SJSA1 (cell line): Measurements from ENCODE around the gene ATP6V1C2. TPM values are rescaled to one million over a fixed set of nuclear protein-coding genes. Genes with fewer than 3 reads are reported as not detected.

Experiments
- DNase-seq, 2 experiments: peaks; one replicate each; pipeline ENCODE4 v3.0.0-alpha.2; 2015 to 2020; ENCODE audit warnings: low spot score in 2 of 2, low read depth in 1 of 2
- H3K27ac ChIP-seq: fragments of 250-450 bp; sonication (Bioruptor Pico); 2 replicates; pipeline ENCODE4 v1.5.1; 2020; ENCODE audit warnings: mild to moderate bottlenecking, moderate library complexity
- H3K27me3 ChIP-seq: fragments of 250-450 bp; sonication (Bioruptor Pico); replicated peaks from 2 replicates; pipeline ENCODE4 v1.5.1; 2020; ENCODE audit warnings: mild to moderate bottlenecking, moderate library complexity
- H3K36me3 ChIP-seq: fragments of 250-450 bp; sonication (Bioruptor Pico); 2 replicates; pipeline ENCODE4 v1.5.1; 2020; ENCODE audit warnings: mild to moderate bottlenecking
- H3K4me1 ChIP-seq: fragments of 250-450 bp; sonication (Bioruptor Pico); replicated peaks from 2 replicates; pipeline ENCODE4 v1.6.1; 2021; ENCODE audit warnings: mild to moderate bottlenecking
- H3K4me3 ChIP-seq: fragments of 250-450 bp; sonication (Bioruptor Pico); 2 replicates; pipeline ENCODE4 v1.5.1; 2020; ENCODE audit warnings: mild to moderate bottlenecking
- H3K9me3 ChIP-seq: fragments of 250-450 bp; sonication (Bioruptor Pico); replicated peaks from 2 replicates; pipeline ENCODE4 v1.5.1; 2020; ENCODE audit warnings: mild to moderate bottlenecking
- total RNA-seq: library from RNA; depleted of rRNA; stranded (reverse); fragments of >200 nt; shearing (Covaris generic); gene quantifications from 2 replicates; pipeline ENCODE4 v1.2.3, GENCODE V29; 2014

Gene ATP6V1C2
- total RNA-seq, 1 experiment from 2014 or later: 0.13 TPM

DNA sequence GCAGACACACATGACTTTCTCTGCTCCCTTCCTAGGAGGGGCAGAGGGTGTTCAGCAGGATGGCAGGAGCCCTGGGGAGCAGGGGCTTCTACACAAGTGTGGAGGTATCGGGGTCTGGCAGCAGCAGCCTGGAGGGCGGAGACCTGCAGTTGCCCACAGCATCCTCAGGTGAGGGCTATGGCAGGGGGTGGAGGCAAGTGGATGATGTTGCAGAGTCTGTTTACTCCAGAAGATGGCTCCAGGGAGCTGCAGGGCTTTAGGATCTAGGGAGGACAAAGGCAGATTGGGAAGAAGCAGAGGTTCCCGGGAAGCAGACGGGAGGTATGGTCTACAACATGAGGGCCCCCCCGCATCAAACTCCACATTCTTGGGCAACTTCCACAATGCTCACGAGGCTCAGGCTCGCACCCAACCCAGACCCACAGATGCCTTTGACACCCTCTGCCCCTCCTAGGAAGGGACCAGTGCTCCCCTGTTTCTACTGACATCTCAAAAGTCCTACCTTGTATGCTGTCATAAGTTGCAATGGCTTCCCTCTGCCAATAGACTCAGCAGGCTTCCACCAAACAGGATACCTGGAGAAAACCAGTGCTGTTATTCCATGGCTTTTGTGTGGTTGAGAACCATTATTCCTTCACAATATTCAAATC lies 12.0 kb upstream of the ATP6V1C2 start:
- no peaks in the 10 kb centered on the region for H3K9me3 ChIP-seq
- H3K4me3 ChIP-seq: no peak overlapping the region
- no peaks in the 10 kb centered on the region for H3K4me1 ChIP-seq
- H3K36me3 ChIP-seq: no peaks in the 10 kb centered on the region
- H3K27me3 ChIP-seq: peaks cover 15% of the 10 kb centered on the region; the same call in 1 of the 2 replicates
- no peak overlapping the region for H3K27ac ChIP-seq
- DNase-seq: no peak

DNA sequence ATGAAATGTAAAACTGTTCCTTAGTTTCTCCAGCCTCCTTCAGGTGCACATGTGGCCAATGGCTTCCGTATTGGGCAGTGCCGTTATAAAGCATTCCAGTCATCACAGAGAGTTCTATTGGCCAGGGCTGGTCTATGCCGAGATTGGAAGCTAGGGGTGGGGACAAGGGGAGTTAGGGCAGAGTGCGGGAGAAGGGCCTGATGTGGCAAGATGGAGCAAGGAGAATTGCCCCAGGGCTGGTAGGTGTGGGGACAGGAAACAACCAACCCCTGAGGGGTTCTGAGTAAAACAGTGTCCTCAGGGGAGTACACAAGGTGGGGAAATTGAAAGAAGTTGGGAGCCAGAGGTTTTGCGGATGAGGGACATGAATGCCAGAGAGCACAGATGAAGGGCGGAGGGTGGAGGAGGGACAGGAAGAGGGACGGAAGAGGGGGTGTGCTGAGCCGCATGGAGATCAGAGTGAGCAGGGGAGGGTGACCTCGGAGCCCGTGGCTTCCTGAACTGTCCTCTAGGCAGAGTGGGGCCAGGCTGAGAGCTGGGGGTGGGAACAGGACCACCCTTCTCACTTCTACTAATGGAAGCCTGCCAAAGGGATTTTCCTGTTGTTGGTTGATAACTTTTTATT lies 9.1 kb upstream of the ATP6V1C2 start:
- Histone ChIP-seq H3K9me3 (no peaks in the 10 kb centered on the region), H3K4me1 (peaks cover 8% of the 10 kb centered on the region), H3K36me3 (no peaks in the 10 kb centered on the region), H3K27ac (no peak overlapping the region), H3K4me3 (no peak overlapping the region), H3K27me3 (peaks cover 12% of the 10 kb centered on the region; the same call in 1 of the 2 replicates)
- DNase-seq: no peak

DNA sequence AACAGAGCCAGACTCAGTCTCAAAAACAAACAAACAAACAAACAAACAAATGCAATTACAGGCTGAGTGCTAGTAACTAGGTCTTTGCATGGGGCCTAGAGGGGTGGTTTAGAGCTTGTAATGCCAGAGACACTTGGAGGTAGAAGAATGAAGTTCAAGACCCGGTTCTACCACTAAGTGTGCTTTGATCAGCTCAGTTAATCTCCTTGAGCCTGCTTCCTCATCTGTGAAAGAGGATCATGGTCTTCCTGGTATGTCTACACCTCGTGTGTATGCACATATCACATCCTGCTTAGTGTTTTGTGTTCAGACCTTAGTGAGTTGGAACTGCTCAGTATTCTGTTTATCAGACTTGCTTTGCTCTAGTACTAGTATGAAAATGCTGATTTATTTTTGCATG lies 4.8 kb upstream of the ATP6V1C2 start:
- H3K4me3 ChIP-seq: no peak overlapping the region
- H3K27me3 ChIP-seq: peaks cover 24% of the 10 kb centered on the region
- H3K4me1 ChIP-seq: peaks cover 23% of the 10 kb centered on the region
- no peak overlapping the region for H3K27ac ChIP-seq
- H3K9me3 ChIP-seq: no peaks in the 10 kb centered on the region
- DNase-seq: no peak
- H3K36me3 ChIP-seq: no peaks in the 10 kb centered on the region

DNA sequence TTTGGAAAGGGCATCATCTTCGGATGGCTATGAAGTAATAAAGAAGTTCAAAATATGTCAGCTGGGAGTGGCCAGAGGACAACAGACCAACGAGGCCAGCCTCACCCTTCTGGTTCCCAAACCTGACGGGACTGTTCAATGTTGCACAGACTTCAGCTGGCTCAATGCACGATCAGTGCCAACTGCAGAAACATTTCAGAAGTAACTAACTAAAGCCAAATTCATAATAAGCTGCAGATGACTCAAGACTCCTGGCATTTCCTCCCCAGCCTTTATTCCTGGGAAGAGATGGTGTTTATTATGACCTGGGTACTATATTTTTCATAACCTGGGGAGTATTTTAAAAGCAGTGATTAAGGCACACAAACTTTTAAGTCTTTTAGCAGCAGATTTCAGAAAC lies 3.8 kb upstream of the ATP6V1C2 start:
- peaks cover 26% of the 10 kb centered on the region for H3K4me1 ChIP-seq
- no peak overlapping the region for H3K27ac ChIP-seq
- DNase-seq: peak in 1 of 2 experiments; percentile 37
- H3K9me3 ChIP-seq: no peaks in the 10 kb centered on the region
- H3K4me3 ChIP-seq: no peak overlapping the region
- H3K27me3 ChIP-seq: peaks cover 32% of the 10 kb centered on the region
- H3K36me3 ChIP-seq: no peaks in the 10 kb centered on the region

DNA sequence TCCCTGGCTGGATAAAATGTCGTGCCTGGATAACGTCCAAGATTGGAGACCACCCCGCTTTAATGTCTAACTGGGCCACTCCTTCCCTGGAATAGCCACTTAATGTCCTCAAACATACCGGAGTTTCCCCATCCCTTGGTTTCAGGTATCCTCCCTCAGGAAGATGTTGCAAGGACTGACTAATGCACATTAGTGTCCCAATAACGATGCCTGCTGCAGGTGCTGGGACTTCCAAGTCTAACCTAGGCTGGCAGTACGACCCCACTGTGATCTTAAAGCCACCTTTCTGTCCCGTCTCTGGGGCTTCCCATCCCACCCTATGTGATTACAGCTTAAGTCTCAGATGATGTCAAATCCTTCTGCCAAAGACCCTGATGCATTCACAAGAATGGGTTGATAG lies 1.1 kb upstream of the ATP6V1C2 start:
- Histone ChIP-seq H3K27ac (no peak overlapping the region), H3K36me3 (no peaks in the 10 kb centered on the region), H3K27me3 (peaks cover 51% of the 10 kb centered on the region), H3K4me1 (peaks cover 26% of the 10 kb centered on the region), H3K9me3 (no peaks in the 10 kb centered on the region), H3K4me3 (no peak overlapping the region)
- DNase-seq: no peak

DNA sequence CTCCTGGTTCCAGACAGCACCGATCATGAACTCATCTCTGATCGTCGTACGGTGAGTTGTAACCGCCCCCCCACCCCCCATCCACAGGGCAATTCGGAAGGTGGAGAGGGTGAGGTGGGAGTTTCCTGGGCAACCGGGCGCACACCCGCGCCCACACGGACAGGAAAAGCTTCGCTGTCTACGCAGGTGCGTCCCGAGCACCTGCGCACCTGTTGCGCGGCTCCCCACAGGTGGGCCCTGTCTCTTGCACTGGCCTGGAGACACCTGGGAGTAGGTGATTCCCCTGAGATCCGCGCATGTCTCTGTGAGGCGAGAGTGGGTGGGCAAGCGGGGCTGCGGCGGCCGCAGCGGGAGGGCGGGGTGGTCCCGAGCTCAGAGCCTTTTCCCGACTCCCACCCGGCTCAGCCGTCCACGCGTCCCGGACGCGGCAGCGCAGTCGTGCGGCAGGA lies 459 bp upstream of the ATP6V1C2 start:
- no peaks in the 10 kb centered on the region for H3K9me3 ChIP-seq
- no peak for DNase-seq
- H3K27ac ChIP-seq: no peak overlapping the region
- H3K4me3 ChIP-seq: no peak overlapping the region
- peaks cover 26% of the 10 kb centered on the region for H3K4me1 ChIP-seq
- H3K27me3 ChIP-seq: peaks cover 52% of the 10 kb centered on the region
- H3K36me3 ChIP-seq: no peaks in the 10 kb centered on the region

DNA sequence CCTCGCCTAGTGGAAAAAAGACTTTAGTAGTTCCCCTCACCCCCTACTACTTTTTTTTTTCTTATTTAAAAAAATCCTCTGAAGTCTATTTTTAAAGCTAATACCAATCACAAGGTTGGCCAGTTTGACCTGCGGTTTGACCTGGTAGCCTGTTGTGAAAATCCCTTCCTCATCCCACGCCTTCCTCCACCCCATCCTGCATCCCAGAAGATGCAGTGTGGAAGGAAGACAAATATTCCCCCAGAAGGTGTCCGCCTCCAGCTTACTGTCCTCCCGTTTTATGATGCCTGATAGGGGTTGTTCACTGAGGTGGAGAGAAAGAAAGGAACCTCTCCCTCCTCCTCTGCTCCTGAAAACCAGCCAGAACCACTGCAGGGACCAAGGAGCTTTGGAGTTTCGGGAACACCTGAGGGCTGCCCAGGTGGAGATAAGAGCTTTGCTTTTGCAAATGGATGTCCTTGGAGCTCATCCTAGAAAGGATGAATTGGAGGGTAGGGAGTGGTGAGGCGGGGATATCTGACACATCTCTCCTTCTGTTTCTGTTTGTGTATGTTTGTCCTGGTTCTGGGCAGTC lies 909 bp downstream of the ATP6V1C2 start:
- peaks cover 18% of the 10 kb centered on the region for H3K4me1 ChIP-seq
- no peak overlapping the region for H3K4me3 ChIP-seq
- no peaks in the 10 kb centered on the region for H3K9me3 ChIP-seq
- H3K27me3 ChIP-seq: peaks cover 59% of the 10 kb centered on the region
- H3K27ac ChIP-seq: no peak overlapping the region
- no peaks in the 10 kb centered on the region for H3K36me3 ChIP-seq
- no peak for DNase-seq

DNA sequence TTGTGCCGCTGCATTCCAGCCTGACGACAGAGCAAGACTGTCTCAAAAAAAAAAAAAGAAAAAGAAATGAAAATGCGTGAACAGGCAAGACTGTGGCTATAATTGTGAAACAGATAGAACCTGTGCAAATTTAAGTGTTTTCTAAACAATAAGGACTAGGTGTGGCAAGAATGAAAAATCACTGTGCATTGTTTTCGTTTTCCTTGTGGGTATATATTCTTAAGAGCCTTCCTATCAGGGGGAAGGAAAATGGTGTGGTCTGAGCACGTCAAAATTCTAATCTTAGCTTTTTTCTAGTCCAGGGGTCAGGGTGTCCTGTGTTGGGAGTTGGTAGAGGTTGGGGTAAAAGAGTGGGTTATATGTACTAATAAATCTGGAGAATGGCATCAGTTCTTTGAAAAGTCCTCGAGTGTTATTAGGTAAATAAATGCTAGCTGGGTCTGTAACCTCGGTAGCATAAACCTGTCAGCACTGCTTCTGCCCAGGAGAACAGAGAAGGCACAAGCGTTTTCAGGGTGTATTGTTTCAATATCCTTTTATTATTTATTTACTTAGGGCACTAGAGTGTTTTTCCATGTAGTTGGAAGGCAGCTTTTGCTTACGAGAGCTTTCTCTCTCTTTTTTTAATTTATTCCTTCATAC lies 11.6 kb downstream of the ATP6V1C2 start:
- Histone ChIP-seq H3K4me1 (no peaks in the 10 kb centered on the region), H3K27me3 (no peaks in the 10 kb centered on the region), H3K9me3 (no peaks in the 10 kb centered on the region), H3K36me3 (no peaks in the 10 kb centered on the region), H3K27ac (no peak overlapping the region), H3K4me3 (no peak overlapping the region)
- no peak for DNase-seq

DNA sequence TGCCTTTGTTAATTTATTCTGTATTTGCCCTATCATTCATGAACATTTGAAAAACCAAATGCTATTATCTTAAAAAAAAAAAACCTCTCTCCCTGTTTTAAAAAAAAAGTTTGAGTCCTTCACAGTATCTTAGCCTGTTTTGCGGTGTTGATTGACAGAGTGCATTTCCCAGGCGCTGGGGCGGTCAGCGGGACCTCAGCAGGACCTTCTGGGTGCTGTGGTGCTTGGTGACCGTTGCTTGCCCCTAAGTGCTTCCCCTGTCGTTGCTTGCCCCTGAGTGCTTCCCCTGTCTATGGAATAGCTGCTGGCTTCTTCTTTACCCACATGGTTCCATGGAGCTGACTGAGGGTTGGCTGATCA lies 12.1 kb downstream of the ATP6V1C2 start:
- no peaks in the 10 kb centered on the region for H3K36me3 ChIP-seq
- H3K9me3 ChIP-seq: no peaks in the 10 kb centered on the region
- no peak overlapping the region for H3K4me3 ChIP-seq
- no peak overlapping the region for H3K27ac ChIP-seq
- H3K27me3 ChIP-seq: no peaks in the 10 kb centered on the region
- no peak for DNase-seq
- H3K4me1 ChIP-seq: no peaks in the 10 kb centered on the region

DNA sequence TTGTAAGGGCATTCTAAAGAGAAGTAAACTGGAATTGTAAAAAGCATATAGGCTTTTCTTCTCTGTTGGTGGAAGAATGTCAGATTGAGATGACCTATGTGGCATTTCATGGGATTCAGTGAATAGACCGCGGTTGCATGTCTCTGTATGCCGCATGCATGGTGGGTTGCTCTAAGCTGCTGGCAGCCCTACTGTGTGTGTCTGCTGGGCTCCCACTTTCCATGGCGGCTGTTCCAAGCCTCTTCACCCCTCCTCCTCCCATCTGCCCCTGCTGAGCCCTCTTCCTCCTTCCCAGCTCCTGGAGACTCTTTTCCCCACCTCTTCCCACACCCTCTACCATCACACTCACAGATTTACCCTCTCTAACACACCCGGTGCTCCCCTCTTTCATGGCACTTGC lies 12.6 kb downstream of the ATP6V1C2 start:
- H3K36me3 ChIP-seq: no peaks in the 10 kb centered on the region
- H3K4me3 ChIP-seq: no peak overlapping the region
- no peaks in the 10 kb centered on the region for H3K27me3 ChIP-seq
- H3K4me1 ChIP-seq: no peaks in the 10 kb centered on the region
- no peak for DNase-seq
- no peak overlapping the region for H3K27ac ChIP-seq
- H3K9me3 ChIP-seq: no peaks in the 10 kb centered on the region

DNA sequence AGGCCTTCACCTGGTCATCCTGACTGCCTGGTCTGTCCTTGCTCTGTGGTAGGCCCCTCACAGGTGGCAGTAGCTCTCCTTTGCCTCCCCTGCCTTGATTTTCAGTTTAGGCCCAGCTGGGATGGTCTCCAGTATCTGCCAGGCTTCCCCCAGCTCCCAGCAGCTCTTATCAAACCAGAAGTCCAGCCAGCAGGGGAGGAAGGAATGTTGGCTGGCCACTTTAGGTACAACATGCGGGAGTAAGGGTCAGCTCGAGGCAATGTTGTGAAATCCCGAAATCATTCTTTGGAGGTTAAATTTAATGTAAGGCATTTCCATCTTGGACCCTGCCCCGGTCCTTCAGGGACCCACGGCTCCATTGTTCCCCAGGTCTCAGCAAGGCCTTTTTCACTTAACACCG lies 16.8 kb downstream of the ATP6V1C2 start:
- no peaks in the 10 kb centered on the region for H3K9me3 ChIP-seq
- no peak for DNase-seq
- no peaks in the 10 kb centered on the region for H3K36me3 ChIP-seq
- no peaks in the 10 kb centered on the region for H3K27me3 ChIP-seq
- no peak overlapping the region for H3K4me3 ChIP-seq
- no peak overlapping the region for H3K27ac ChIP-seq
- H3K4me1 ChIP-seq: peaks cover 9% of the 10 kb centered on the region; the same call in 1 of the 2 replicates

DNA sequence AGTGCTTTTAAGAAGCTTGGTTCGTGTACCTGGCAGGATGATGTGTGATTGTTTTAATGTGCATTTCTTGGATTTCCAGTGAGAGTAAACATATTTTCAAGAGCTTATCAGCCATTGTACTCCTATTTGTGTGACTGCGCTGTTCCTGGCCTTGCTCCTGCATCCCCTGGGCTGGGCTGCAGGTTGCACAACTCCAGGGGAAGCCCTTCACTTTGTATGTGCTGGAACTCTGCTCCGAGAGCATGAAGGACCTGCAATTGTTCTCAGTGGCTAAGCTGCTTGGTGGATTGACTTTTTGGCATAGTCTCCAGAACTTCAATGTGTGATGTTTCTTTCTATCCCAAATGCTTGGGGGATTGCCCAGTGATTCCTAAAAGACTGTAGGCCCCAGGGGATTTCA lies 18.8 kb downstream of the ATP6V1C2 start:
- Histone ChIP-seq H3K36me3 (no peaks in the 10 kb centered on the region), H3K9me3 (no peaks in the 10 kb centered on the region), H3K27ac (no peak overlapping the region), H3K4me3 (no peak overlapping the region), H3K4me1 (peaks cover 9% of the 10 kb centered on the region; the same call in 1 of the 2 replicates), H3K27me3 (no peaks in the 10 kb centered on the region)
- DNase-seq: no peak

DNA sequence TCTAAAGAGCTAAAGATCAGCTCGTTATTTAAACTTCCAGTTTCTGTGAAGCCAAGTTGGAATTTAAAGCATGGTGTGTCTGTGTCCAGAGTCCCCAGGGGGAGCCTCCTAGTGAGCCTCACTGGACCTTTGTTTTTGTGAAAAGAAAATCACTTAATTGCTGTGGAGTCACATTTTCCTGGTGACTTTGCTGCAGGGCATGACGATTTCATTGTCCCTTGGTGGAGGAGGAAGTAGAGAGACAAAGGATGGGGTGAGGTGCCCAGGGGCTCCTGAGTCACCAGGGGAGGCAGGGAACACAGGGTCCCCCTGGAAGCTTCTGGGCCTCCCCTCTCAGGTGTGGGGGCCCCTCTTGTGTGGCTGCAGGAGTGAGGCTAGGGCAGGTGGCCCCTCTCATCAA lies 19.7 kb downstream of the ATP6V1C2 start:
- Histone ChIP-seq H3K27me3 (no peaks in the 10 kb centered on the region), H3K27ac (no peak overlapping the region), H3K4me1 (peaks cover 9% of the 10 kb centered on the region; the same call in 1 of the 2 replicates), H3K4me3 (no peak overlapping the region), H3K36me3 (no peaks in the 10 kb centered on the region), H3K9me3 (no peaks in the 10 kb centered on the region)
- DNase-seq: no peak

DNA sequence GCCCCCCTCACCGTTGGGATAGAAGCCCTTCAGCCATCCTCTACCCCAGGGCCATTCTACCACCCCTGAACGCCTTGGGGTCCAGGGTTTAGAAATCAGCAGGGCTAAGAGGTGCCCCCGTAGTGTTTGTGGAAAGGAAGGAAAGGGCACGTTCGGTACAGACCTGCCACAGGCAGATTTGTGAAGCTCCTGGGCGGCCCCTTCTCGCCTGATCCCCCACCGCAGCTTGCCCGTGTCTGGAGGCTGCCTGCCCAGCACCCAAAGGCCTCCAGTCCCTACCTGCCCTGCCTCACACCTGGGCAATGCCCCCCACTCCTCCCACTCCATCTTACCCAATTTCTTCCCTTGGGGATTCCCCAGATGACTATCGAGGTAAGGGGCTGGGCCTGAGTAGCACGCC lies 21.2 kb downstream of the ATP6V1C2 start:
- no peak for DNase-seq
- H3K4me1 ChIP-seq: peaks cover 9% of the 10 kb centered on the region; the same call in 1 of the 2 replicates
- no peak overlapping the region for H3K27ac ChIP-seq
- no peak overlapping the region for H3K4me3 ChIP-seq
- no peaks in the 10 kb centered on the region for H3K27me3 ChIP-seq
- no peaks in the 10 kb centered on the region for H3K9me3 ChIP-seq
- H3K36me3 ChIP-seq: no peaks in the 10 kb centered on the region
